A549 (cell line): ENCODE results near the gene BMAL1. TPM values are rescaled to one million over a fixed set of nuclear protein-coding genes. Genes with fewer than 3 reads are reported as not detected.

Source experiments
- ATAC-seq, 2 experiments: fragments of 200-7000 bp in 1 of 2; fragments of >200 bp in 1 of 2; cut with Nextera tagmentation in 1 of 2; cut with Tn5 transposase in 1 of 2; 3 replicates each; pipeline versions ENCODE4 v1.8.0 to v1.9.1; 2018 to 2020; ENCODE audit warnings: mild to moderate bottlenecking in 1 of 2, moderate library complexity in 1 of 2
- CTCF ChIA-PET: fragments of 300-600 bp; sonication (Branson Sonifier 250); formaldehyde crosslinking; extraction: SDS; loops from one replicate; lab custom pipeline; 2021; ENCODE audit warnings: antibody characterized with exemption, inconsistent platforms; lab: Yijun Ruan, JAX
- POLR2A ChIA-PET: fragments of 350-600 bp; formaldehyde crosslinking; extraction: SDS; loops from one replicate; lab custom pipeline; 2021; ENCODE audit warnings: antibody characterized with exemption, inconsistent platforms; lab: Yijun Ruan, JAX
- DNase-seq, 2 experiments: peaks; one replicate each; pipeline versions ENCODE4 v3.0.0 to v3.0.0-alpha.2; 2011 to 2016; ENCODE audit warnings: low read depth in 1 of 2, low spot score in 1 of 2
- FAIRE-seq: peaks from 2 replicates; lab custom pipeline; 2011; peaks lifted over from hg19 to GRCh38; lab: Jason Lieb, UNC
- H3K27ac ChIP-seq, 2 experiments: fragments of >200 bp; sonication (Bioruptor Twin); formaldehyde crosslinking; 3 replicates each; pipeline ENCODE4 v1.5.1; 2016 to 2017
- H3K4me1 ChIP-seq: fragments of >200 bp; sonication (Bioruptor Twin); formaldehyde crosslinking; 3 replicates; pipeline ENCODE4 v1.6.1; 2016
- H3K4me2 ChIP-seq: fragments of >200 bp; sonication (Bioruptor Twin); formaldehyde crosslinking; 3 replicates; pipeline ENCODE4 v1.6.1; 2016
- H3K4me3 ChIP-seq: fragments of >200 bp; sonication (Bioruptor Twin); formaldehyde crosslinking; 3 replicates; pipeline ENCODE4 v1.5.1; 2016
- H3K9me3 ChIP-seq: fragments of >200 bp; sonication (Bioruptor Twin); formaldehyde crosslinking; 3 replicates; pipeline ENCODE4 v1.6.1; 2016
- BHLHE40 ChIP-seq: IDR thresholded peaks from 2 replicates; pipeline ENCODE4 v1.6.1; 2012; ENCODE audit warnings: low read depth, low read length, inconsistent platforms
- CBX8 ChIP-seq: fragments of 200-600 bp; sonication (generic); IDR thresholded peaks from 2 replicates; pipeline ENCODE4 v1.6.1; 2016
- CEBPB ChIP-seq, 2 experiments: fragments of >200 bp in 1 of 2; sonication (Bioruptor Twin) in 1 of 2; formaldehyde crosslinking in 1 of 2; IDR thresholded peaks; 2 replicates each; pipeline ENCODE4 v1.6.1; 2012 to 2016
- EHF ChIP-seq: fragments of 250-450 bp; sonication (Bioruptor Pico); IDR thresholded peaks from 2 replicates; pipeline ENCODE4 v1.5.0; 2020; ENCODE audit warnings: mild to moderate bottlenecking
- ESRRA ChIP-seq: fragments of 150-350 bp; IDR thresholded peaks from 2 replicates; pipeline ENCODE4 v1.6.1; 2014; ENCODE audit warnings: mild to moderate bottlenecking, low read length, borderline replicate concordance
- FOXS1 ChIP-seq: fragments of 250-450 bp; sonication (Bioruptor Pico); IDR thresholded peaks from 2 replicates; pipeline ENCODE4 v1.5.0; 2020; ENCODE audit warnings: mild to moderate bottlenecking, moderate library complexity
- HDAC2 ChIP-seq: fragments of 200-600 bp; sonication (generic); IDR thresholded peaks from 2 replicates; pipeline ENCODE4 v1.6.1; 2016
- JUN ChIP-seq, 2 experiments: fragments of >200 bp; sonication (Bioruptor Twin); formaldehyde crosslinking; IDR thresholded peaks; 2 replicates in 1 of 2; 3 replicates in 1 of 2; pipeline ENCODE4 v1.6.1; 2016 to 2017
- MYC ChIP-seq: IDR thresholded peaks from 2 replicates; pipeline ENCODE4 v1.6.1; 2012; ENCODE audit warnings: mild to moderate bottlenecking, inconsistent platforms, low read length, improper control_type of control experiment, borderline replicate concordance
- NFE2L2 ChIP-seq: fragments of 150-350 bp; conservative IDR thresholded peaks from 2 replicates; pipeline ENCODE4 v1.6.1; 2014; ENCODE audit warnings: low read length
- NR3C1 ChIP-seq: fragments of >200 bp; sonication (Bioruptor Twin); formaldehyde crosslinking; IDR thresholded peaks from 3 replicates; pipeline ENCODE4 v1.6.1; 2017
- PHF8 ChIP-seq: fragments of 200-600 bp; sonication (generic); IDR thresholded peaks from 2 replicates; pipeline ENCODE4 v1.6.1; 2016; ENCODE audit warnings: low read depth, mild to moderate bottlenecking, antibody characterized with exemption, moderate library complexity, borderline replicate concordance
- POLR2A ChIP-seq: IDR thresholded peaks from 2 replicates; pipeline ENCODE4 v1.6.1; 2012; ENCODE audit warnings: mild to moderate bottlenecking, low read length
- RARB ChIP-seq: fragments of 250-450 bp; sonication (Bioruptor Pico); IDR thresholded peaks from 2 replicates; pipeline ENCODE4 v1.8.0; 2021; ENCODE audit warnings: mild to moderate bottlenecking, moderate library complexity
- SREBF2 ChIP-seq: fragments of 450-650 bp; IDR thresholded peaks from 2 replicates; pipeline ENCODE4 v1.6.1; 2014; ENCODE audit warnings: mild to moderate bottlenecking, moderate library complexity
- ZFP36 ChIP-seq: fragments of 450-650 bp; IDR thresholded peaks from 2 replicates; pipeline ENCODE4 v1.6.1; 2014; ENCODE audit warnings: borderline replicate concordance; ENCODE audit not compliant: partially characterized antibody
- ZSCAN20 ChIP-seq: fragments of 250-450 bp; sonication (Bioruptor Pico); IDR thresholded peaks from 2 replicates; pipeline ENCODE4 v1.8.0; 2022; ENCODE audit warnings: mild to moderate bottlenecking, moderate library complexity
- WGBS: methylation state at CpG from one replicate; pipeline ENCODE4 v1.1.6; 2017; ENCODE audit errors: missing lambda C conversion rate; 5-methylcytosine and 5-hydroxymethylcytosine counted together
- polyA plus RNA-seq, 4 experiments: library from polyadenylated mRNA; depleted of rRNA in 3 of 4; stranded (reverse); fragments of >200 nt; fragmentation: RNase III in 1 of 4; extraction: RNeasy Plus Mini Kit Qiagen cat#74134 plus additional on column Dnase treatment in 1 of 4; gene quantifications; 2 replicates in 3 of 4; 3 replicates in 1 of 4; pipeline ENCODE4 v1.2.3, GENCODE V29; 2011 to 2017
- TF ChIP-seq, protein P1 (sequence below): fragments of 200-600 bp; sonication (generic); IDR thresholded peaks from 2 replicates; pipeline ENCODE4 v1.6.1; 2016; ENCODE audit warnings: antibody characterized with exemption, mild to moderate bottlenecking, moderate library complexity
- TF ChIP-seq, protein P2 (sequence below): fragments of >200 bp; sonication (Bioruptor Twin); formaldehyde crosslinking; IDR thresholded peaks from 3 replicates; pipeline ENCODE4 v1.5.1; 2016
- TF ChIP-seq, protein P3 (sequence below): fragments of >200 bp; sonication (Bioruptor Twin); formaldehyde crosslinking; IDR thresholded peaks from 3 replicates; pipeline ENCODE4 v1.6.1; 2016

BMAL1 gene
- polyA plus RNA-seq, 2 of the 4 experiments (the other 2 are of a cell fraction) = 28.6 to 29.2 TPM

DNA sequence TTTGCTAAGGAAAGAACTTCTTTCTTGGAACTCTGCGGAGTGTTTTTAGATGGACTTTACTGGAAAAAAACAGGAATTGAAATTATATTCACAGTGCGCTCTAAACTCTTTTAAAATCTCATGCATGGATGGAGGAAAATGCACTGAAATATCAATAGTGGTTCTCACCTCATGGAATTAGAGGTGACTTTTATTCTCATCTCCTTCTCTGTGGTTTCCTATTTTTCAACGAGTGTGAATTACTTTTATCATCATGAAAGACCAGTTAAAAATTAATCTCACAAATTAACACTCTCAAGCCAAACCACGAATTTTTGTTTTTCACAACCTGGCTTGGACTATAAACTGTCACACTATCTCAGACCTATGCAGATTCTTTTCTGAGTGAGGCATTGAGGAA lies 16.6 kb downstream of the BMAL1 start:
- Histone ChIP-seq H3K9me3 (no peaks in the 10 kb centered on the region), H3K4me3 (no peak overlapping the region), H3K4me2 (no peak overlapping the region), H3K27ac (no peak overlapping the region), H3K4me1 (peaks cover 3% of the 10 kb centered on the region; the same call in 2 of the 3 replicates)
- CTCF ChIA-PET = interaction anchor here (4.8 kb wide), 1 partner anchor 84 kb away, joined by 15 read pairs; no protein-coding TSS in a partner anchor
- no peak for ATAC-seq
- 59% methylated on average over 4 of the region's 4 CpGs for WGBS
- no peak for FAIRE-seq
- TF ChIP-seq, protein P1, sequence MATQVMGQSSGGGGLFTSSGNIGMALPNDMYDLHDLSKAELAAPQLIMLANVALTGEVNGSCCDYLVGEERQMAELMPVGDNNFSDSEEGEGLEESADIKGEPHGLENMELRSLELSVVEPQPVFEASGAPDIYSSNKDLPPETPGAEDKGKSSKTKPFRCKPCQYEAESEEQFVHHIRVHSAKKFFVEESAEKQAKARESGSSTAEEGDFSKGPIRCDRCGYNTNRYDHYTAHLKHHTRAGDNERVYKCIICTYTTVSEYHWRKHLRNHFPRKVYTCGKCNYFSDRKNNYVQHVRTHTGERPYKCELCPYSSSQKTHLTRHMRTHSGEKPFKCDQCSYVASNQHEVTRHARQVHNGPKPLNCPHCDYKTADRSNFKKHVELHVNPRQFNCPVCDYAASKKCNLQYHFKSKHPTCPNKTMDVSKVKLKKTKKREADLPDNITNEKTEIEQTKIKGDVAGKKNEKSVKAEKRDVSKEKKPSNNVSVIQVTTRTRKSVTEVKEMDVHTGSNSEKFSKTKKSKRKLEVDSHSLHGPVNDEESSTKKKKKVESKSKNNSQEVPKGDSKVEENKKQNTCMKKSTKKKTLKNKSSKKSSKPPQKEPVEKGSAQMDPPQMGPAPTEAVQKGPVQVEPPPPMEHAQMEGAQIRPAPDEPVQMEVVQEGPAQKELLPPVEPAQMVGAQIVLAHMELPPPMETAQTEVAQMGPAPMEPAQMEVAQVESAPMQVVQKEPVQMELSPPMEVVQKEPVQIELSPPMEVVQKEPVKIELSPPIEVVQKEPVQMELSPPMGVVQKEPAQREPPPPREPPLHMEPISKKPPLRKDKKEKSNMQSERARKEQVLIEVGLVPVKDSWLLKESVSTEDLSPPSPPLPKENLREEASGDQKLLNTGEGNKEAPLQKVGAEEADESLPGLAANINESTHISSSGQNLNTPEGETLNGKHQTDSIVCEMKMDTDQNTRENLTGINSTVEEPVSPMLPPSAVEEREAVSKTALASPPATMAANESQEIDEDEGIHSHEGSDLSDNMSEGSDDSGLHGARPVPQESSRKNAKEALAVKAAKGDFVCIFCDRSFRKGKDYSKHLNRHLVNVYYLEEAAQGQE = no peak
- TF ChIP-seq ZFP36 (no peak), RARB (CRISPR knock-in tag) (no peak), FOXS1 (CRISPR knock-in tag) (no peak), NFE2L2 (no peak), POLR2A (no peak), CEBPB (IDR thresholded peaks at IDR 0.05) (no peak), CBX8 (no peak), MYC (no peak), SREBF2 (no peak), NR3C1 (no peak), PHF8 (no peak), ZSCAN20 (CRISPR knock-in tag) (no peak), HDAC2 (no peak), JUN (IDR thresholded peaks at IDR 0.05) (no peak), ESRRA (no peak), BHLHE40 (no peak)
- TF ChIP-seq, protein P2, sequence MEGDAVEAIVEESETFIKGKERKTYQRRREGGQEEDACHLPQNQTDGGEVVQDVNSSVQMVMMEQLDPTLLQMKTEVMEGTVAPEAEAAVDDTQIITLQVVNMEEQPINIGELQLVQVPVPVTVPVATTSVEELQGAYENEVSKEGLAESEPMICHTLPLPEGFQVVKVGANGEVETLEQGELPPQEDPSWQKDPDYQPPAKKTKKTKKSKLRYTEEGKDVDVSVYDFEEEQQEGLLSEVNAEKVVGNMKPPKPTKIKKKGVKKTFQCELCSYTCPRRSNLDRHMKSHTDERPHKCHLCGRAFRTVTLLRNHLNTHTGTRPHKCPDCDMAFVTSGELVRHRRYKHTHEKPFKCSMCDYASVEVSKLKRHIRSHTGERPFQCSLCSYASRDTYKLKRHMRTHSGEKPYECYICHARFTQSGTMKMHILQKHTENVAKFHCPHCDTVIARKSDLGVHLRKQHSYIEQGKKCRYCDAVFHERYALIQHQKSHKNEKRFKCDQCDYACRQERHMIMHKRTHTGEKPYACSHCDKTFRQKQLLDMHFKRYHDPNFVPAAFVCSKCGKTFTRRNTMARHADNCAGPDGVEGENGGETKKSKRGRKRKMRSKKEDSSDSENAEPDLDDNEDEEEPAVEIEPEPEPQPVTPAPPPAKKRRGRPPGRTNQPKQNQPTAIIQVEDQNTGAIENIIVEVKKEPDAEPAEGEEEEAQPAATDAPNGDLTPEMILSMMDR = no peak
- TF ChIP-seq, protein P3, sequence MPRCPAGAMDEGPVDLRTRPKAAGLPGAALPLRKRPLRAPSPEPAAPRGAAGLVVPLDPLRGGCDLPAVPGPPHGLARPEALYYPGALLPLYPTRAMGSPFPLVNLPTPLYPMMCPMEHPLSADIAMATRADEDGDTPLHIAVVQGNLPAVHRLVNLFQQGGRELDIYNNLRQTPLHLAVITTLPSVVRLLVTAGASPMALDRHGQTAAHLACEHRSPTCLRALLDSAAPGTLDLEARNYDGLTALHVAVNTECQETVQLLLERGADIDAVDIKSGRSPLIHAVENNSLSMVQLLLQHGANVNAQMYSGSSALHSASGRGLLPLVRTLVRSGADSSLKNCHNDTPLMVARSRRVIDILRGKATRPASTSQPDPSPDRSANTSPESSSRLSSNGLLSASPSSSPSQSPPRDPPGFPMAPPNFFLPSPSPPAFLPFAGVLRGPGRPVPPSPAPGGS = no peak
- TF ChIP-seq, all 56 proteins: peak for 0
- no peak for DNase-seq
- POLR2A ChIA-PET = no interaction called here

DNA sequence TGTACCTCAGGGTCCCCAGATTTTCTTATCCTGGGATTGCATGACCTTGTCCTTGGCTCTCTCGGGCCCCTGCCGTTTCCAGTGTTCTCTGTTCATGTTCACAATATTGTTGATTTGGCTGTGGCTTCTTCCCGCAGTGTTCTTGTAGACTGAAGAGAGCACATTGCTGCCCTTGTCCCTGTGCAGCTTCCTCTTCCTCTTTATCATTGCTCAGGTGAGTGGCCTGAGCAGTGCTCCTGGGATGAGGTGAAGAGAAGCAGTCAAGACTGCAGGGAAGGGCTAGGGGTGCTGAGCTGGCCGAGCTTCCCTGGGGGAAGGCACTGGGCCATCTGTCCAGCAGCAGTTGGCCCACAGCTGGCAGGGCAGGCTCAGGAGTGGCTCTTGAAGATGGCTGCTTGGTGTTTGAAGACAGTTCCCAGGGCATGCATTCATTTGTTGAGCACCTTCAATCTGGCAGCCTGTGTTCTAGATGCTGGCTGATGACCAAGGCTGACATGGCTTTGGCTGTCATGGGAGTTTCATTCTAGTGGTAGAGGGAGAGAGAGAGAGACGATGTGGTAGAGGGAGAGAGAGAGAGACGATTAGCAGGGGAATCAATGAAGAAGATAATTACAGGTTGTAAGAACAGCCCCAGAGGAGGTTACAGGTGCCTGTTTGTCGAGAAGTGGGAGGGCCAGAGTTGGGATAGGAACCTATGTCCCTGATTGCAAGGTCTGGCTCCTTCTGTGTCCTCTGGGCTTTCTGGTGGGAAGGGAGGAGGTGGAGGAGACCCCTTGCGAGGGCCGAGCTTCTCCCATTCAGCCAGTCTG lies 17.4 kb downstream of the BMAL1 start:
- Histone ChIP-seq H3K27ac (no peak overlapping the region), H3K4me3 (no peak overlapping the region), H3K4me1 (0 out of 3 replicates have a peak, but pooled peaks cover 3% of the 10 kb centered on the region), H3K4me2 (no peak overlapping the region), H3K9me3 (no peaks in the 10 kb centered on the region)
- DNase-seq = no peak
- POLR2A ChIA-PET = no interaction called here
- CTCF ChIA-PET = interaction anchor here (3.0 kb wide), 1 partner anchor 84 kb away, joined by 9 read pairs; no protein-coding TSS in a partner anchor
- no peak for ATAC-seq
- no peak for FAIRE-seq
- 73% methylated on average over 8 of the region's 9 CpGs for WGBS
- TF ChIP-seq CBX8 (no peak), EHF (CRISPR knock-in tag) (no peak)
